Left colon (tissue), 2 donors: ENCODE data around the gene KRTAP19-2. TPM values are rescaled to one million over a fixed set of nuclear protein-coding genes. Genes with fewer than 3 reads are reported as not detected.
"Not testable (repeated sequence)": the region's sequence is repeated elsewhere in the genome, so short reads cannot be mapped to it uniquely, and the experiment has no call there.

ENCODE experiments used
- ATAC-seq: fragments of 200-7000 bp; cut with Tn5 transposase; one replicate; pipeline ENCODE4 v1.9.1; 2020; ENCODE audit warnings: mild to moderate bottlenecking, moderate library complexity
- DNase-seq, 2 donors: peaks; one replicate each; pipeline ENCODE4 v3.0.0-alpha.2; 2020
- intact Hi-C, 2 donors: fragments of 100-400 bp; cut with DNase I in 1 of 2; cut with micrococcal nuclease in 1 of 2; formaldehyde crosslinking; loops; one replicate each; pipeline versions ENCODE4 v1.11.2 to v1.14.0; 2022; cut with DNase I, micrococcal nuclease
- long read RNA-seq: library from polyadenylated mRNA; unstranded; transcript quantifications from one replicate; pipeline ENCODE4 v2.0.0, GENCODE V29; 2021
- total RNA-seq, 2 donors: library from RNA; stranded (reverse); fragmentation: NEBNext Ultra II Directional; extraction: Animal tissue kit (Norgen Biotek cat#: 25700); gene quantifications; one replicate each; pipeline ENCODE4 v1.2.1, GENCODE V29; 2021
- donor health status: DM: no; HTN: no; CAD: no.
- donor health status: DM: yes; HTN: yes; CAD: no.

The KRTAP19-2 gene, protein sequence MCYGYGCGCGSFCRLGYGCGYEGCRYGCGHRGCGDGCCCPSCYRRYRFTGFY
- total RNA-seq = not detected
- long read RNA-seq = 0 reads

DNA sequence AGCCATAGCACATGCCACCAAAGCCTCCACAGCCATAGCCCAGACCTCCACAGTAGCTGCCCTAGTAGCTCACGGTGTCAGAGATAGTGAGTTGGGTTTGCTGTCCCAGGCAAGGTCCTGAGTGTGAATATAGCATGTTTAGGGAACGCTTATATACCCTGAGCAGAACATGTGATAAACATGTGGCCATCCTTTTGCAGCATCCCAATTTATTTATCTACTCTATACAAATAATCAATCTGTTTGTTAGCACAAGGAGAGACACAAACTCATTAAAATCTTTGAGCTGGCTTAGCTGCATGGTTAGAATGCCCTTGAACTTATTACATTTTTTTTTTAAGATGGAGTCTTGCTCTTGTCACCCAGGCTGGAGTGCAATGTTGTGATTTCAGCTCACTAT, at the start of gene KRTAP19-2:
Gene KRTAP19-2, minus strand, starts transcription at position 101 of the 400 bp plus-strand sequence. Its CDS starts 88 bp downstream, at position 13.
- intact Hi-C loops = no loop called here
- ATAC-seq = no peak
- DNase-seq = no peak

GRCh38 chr21:30518876-30519275, 31.6 kb upstream of the KRTAP19-2 start:
- DNase-seq (no peak), ATAC-seq (no peak)
- intact Hi-C loops = no loop called here

DNA sequence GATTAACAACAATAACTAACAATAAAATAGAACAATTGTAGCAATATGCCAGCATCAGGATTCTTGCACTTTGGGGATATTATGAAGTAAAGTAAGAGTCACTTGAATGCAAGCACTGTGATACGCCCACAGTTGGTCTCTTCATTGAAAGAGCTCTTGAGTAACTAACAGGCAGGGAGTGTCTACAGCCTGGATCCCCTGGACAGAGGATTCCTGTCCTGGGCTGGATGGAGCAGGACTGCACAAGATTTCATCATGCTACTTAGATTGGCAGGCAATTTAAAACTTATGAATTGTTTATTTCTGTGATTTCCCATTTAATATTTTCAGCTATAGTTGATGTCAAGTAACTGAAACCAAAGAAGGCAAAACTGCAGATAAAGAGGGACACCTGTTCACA, 28.4 kb upstream of the KRTAP19-2 start:
- DNase-seq (no peak), ATAC-seq (no peak)
- intact Hi-C loops = no loop called here

- ATAC-seq, intact Hi-C loops, DNase-seq: not testable (repeated sequence)
Observed at GRCh38 chr21:30505621-30506205, 18.5 kb upstream of the KRTAP19-2 start.

- ATAC-seq = no peak
- no peak for DNase-seq
- intact Hi-C loops = no loop called here
Observed at GRCh38 chr21:30502041-30502440, 14.8 kb upstream of the KRTAP19-2 start, which contains the start of gene KRTAP19-5. KRTAP19-5 (minus strand) TSS chr21:30502141; CDS start chr21:30502090, 51 bp downstream.

- intact Hi-C loops = no loop called here
- DNase-seq = no peak
- ATAC-seq = no peak
Observed at GRCh38 chr21:30497065-30497464, 9.8 kb upstream of the KRTAP19-2 start, which contains the start of gene KRTAP19-4. KRTAP19-4 (minus strand) TSS chr21:30497165; CDS start chr21:30497110, 55 bp downstream.

DNA sequence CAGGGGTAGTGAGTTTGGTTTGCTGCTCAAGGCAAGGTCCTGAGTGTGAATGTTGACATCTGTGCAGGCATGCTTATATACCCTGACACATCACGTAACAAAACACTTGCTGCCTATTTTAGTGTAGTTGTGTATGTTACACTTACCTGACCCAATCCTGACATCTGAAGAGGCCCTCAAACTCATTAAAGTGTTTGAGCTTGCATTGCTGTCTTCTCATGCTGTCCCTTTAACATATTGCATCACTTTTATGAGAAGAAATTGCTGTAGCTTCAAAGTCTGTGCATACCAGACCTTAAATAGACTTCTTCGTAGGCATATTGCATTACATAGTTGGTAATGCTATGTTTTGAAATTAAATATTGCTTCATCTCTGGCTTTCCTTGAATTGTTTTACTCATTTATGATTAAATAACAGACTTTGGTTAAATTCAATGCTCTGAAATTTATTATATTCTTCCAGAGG, 4.8 kb upstream of the KRTAP19-2 start, which contains the start of gene KRTAP19-3:
Gene KRTAP19-3, minus strand, starts transcription at position 51 of the 466 bp plus-strand sequence. CDS start 56 bp downstream, outside the sequence.
- no peak for ATAC-seq
- no peak for DNase-seq
- intact Hi-C loops = no loop called here

GRCh38 chr21:30486180-30486579, 1.1 kb downstream of the KRTAP19-2 start:
- DNase-seq = no peak
- intact Hi-C loops = no loop called here
- ATAC-seq = no peak

- no peak for ATAC-seq
- no peak for DNase-seq
- intact Hi-C loops = no loop called here
Observed at GRCh38 chr21:30482130-30482529, 5.1 kb downstream of the KRTAP19-2 start.

- intact Hi-C loops = no loop called here
- DNase-seq (no peak), ATAC-seq (no peak)
Observed at GRCh38 chr21:30480145-30480544, 7.1 kb downstream of the KRTAP19-2 start, which contains the start of gene KRTAP19-1. KRTAP19-1 (minus strand) TSS chr21:30480367; CDS start chr21:30480317, 50 bp downstream.

DNA sequence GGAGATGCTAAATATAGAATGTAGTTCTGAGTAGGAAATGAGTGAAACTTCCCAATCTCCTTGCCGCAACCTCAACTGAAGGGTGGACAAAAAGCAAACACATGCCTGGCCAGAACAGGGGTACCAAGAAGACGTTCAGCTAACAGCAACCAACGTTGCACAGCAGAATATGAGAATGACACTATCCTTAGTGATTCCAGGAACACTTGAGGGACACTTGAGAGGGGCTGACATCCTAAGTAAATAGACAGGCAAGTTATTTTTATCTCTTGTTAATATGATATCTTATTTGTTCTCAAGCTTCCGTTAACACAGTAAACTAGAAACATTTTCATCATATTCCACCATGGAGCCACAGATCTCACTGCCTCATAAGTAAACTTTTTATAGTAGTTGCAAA, 8.0 kb downstream of the KRTAP19-2 start:
- intact Hi-C loops = no loop called here
- ATAC-seq = no peak
- no peak for DNase-seq

GRCh38 chr21:30478004-30478403, 9.2 kb downstream of the KRTAP19-2 start:
- DNase-seq (no peak), ATAC-seq (no peak)
- intact Hi-C loops = no loop called here

GRCh38 chr21:30468900-30469714, 18.1 kb downstream of the KRTAP19-2 start:
- ATAC-seq (no peak), DNase-seq (no peak)
- intact Hi-C loops = no loop called here

DNA sequence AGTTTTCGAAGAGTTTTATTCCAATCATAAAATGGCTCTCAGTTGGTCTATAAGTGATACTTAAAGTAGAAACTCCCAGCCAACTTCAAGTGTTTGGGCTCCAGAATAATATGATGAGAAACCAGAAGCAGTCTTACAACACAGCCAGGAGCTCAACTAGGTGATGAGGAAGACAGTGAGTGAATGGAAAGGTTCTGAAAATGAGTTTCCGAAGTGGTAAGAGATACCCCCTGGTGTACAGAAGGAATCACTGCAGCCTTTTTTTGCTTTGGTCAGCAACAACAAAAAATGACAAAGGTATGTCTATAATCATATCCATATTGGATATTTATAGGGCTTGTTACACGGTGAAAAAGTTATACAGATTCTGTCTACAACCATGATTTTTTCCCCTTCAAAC, 23.5 kb downstream of the KRTAP19-2 start:
- DNase-seq = no peak
- intact Hi-C loops = no loop called here
- ATAC-seq = no peak

- DNase-seq = no peak
- intact Hi-C loops = no loop called here
- no peak for ATAC-seq
Observed at GRCh38 chr21:30448514-30448913, 38.7 kb downstream of the KRTAP19-2 start.

DNA sequence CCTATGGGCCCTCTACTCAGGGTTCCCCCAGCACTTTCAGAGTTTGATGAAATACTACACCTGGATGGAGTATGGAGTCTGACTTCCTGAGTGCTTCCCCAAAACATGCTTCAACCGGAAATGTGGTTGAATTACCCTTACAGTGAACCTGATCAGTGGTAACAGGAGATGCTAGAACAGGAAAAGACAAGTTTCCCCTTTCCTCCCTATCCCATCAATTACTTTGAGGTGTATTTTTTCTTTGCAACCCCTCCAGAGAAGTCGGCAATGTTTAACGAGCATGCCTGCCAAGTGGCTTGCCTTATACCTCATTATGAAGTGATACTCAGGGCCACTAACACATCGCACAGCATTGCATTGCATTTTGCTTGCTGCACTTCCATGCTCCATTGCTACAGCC, 40.2 kb downstream of the KRTAP19-2 start:
- ATAC-seq (no peak), DNase-seq (no peak)
- intact Hi-C loops = no loop called here

- no peak for ATAC-seq
- DNase-seq = no peak
- intact Hi-C loops = no loop called here
Observed at GRCh38 chr21:30444204-30444603, 43.0 kb downstream of the KRTAP19-2 start.

- ATAC-seq (no peak), DNase-seq (no peak)
- intact Hi-C loops = no loop called here
Observed at GRCh38 chr21:30443226-30443625, 44.0 kb downstream of the KRTAP19-2 start.

DNA sequence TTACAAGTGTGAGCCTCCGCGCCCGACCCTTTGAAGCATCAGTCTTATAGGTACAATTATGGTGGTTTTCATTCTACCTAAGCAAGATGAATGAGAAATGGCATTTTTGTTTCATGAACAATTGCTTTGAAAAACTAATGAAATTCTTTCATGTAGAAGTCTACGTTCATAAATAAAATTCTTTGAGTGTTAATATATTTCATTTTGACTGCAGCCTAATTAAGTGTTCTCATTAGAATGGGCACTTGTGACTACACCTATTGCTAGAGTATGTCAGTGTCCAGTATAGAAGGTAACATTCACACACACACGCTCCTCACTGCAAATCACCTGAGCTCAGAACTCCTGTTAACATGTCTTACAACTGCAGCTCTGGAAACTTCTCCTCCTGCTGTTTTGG, 47.3 kb downstream of the KRTAP19-2 start, which contains the start of gene KRTAP15-1:
Gene KRTAP15-1, plus strand, starts transcription at position 301 of the 400 bp plus-strand sequence. Its CDS starts 53 bp downstream, at position 354.
- intact Hi-C loops = no loop called here
- ATAC-seq (no peak), DNase-seq (no peak)
